ENCODE results near the gene ANGPTL8. TPM values are rescaled to one million over a fixed set of nuclear protein-coding genes. Genes with fewer than 3 reads are reported as not detected.

ANGPTL8 gene
- total RNA-seq, 1 donor from 2014 or later = not detected

GRCh38 chr19:11204076-11204602 lies 35.3 kb upstream of the ANGPTL8 start:
- H3K4me3 ChIP-seq (ENCODE audit: low read depth, low read length) = no peak overlapping the region
- DNase-seq (ENCODE audit: low read depth) = no peak
- TF ChIP-seq CTCF (conservative IDR thresholded peaks at IDR 0.05; ENCODE audit: low read depth, low read length) = no peak

GRCh38 chr19:11204943-11205349 lies 34.5 kb upstream of the ANGPTL8 start:
- DNase-seq (ENCODE audit: low read depth) = peak; percentile 39
- no peak for TF ChIP-seq CTCF (conservative IDR thresholded peaks at IDR 0.05; ENCODE audit: low read depth, low read length)

GRCh38 chr19:11205939-11206570 lies 33.4 kb upstream of the ANGPTL8 start:
- H3K4me3 ChIP-seq (ENCODE audit: low read depth, low read length) = no peak overlapping the region
- DNase-seq (ENCODE audit: low read depth) = no peak
- TF ChIP-seq CTCF (conservative IDR thresholded peaks at IDR 0.05; ENCODE audit: low read depth, low read length) = no peak

More at GRCh38 chr19:11204943-11205349, 34.5 kb upstream of the ANGPTL8 start:
- no peak overlapping the region for H3K4me3 ChIP-seq (ENCODE audit: low read depth, low read length)

- DNase-seq (ENCODE audit: low read depth) = no peak
- TF ChIP-seq CTCF (conservative IDR thresholded peaks at IDR 0.05; ENCODE audit: low read depth, low read length) = no peak
- H3K4me3 ChIP-seq (ENCODE audit: low read depth, low read length) = no peak overlapping the region
These were observed 30.6 kb upstream of the ANGPTL8 start for GRCh38 chr19:11208561-11209471.

- TF ChIP-seq CTCF (conservative IDR thresholded peaks at IDR 0.05; ENCODE audit: low read depth, low read length) = no peak
- DNase-seq (ENCODE audit: low read depth) = no peak
- H3K4me3 ChIP-seq (ENCODE audit: low read depth, low read length) = no peak overlapping the region
These were observed 29.4 kb upstream of the ANGPTL8 start for GRCh38 chr19:11209839-11210655.

- no peak for DNase-seq (ENCODE audit: low read depth)
- no peak overlapping the region for H3K4me3 ChIP-seq (ENCODE audit: low read depth, low read length)
- TF ChIP-seq CTCF (conservative IDR thresholded peaks at IDR 0.05; ENCODE audit: low read depth, low read length) = no peak
These were observed 28.8 kb upstream of the ANGPTL8 start for GRCh38 chr19:11210656-11210928.
